ENCODE results near the gene TMEM202. TPM values are rescaled to one million over a fixed set of nuclear protein-coding genes. Genes with fewer than 3 reads are reported as not detected.

The TMEM202 gene
- total RNA-seq, 1 donor from 2014 or later, result not detected

Other genes starting within 250 kb of the TMEM202 start
- gene GRAMD2A, start 200.5 kb upstream of the TMEM202 start, total RNA-seq, result not detected
- gene PKM, start 167.1 kb upstream of the TMEM202 start, total RNA-seq, result 984 TPM
- gene PARP6, start 125.8 kb upstream of the TMEM202 start, total RNA-seq, result 34.6 TPM
- 0.70 TPM for gene CELF6, start 78.1 kb upstream of the TMEM202 start, total RNA-seq
- gene HEXA, start 22.3 kb upstream of the TMEM202 start, total RNA-seq, result 77.9 TPM
- gene ARIH1, start 76.0 kb downstream of the TMEM202 start, total RNA-seq, result 182 TPM

Measured in cardiac septum (tissue), 1 donor.